Panc1 (cell line): Measurements from ENCODE around the gene TRMT10A.

Experiments used
- POLR2AphosphoS5 ChIP-seq: IDR thresholded peaks from 2 replicates; pipeline ENCODE4 v1.6.1; 2012; ENCODE audit warnings: mild to moderate bottlenecking, low read depth, low read length, moderate library complexity
- SIN3A ChIP-seq: IDR thresholded peaks from 2 replicates; pipeline ENCODE4 v1.6.1; 2012; ENCODE audit warnings: low read depth, mild to moderate bottlenecking, low read length, moderate library complexity, borderline replicate concordance; ENCODE audit not compliant: insufficient read depth
- TCF7L2 ChIP-seq: IDR thresholded peaks from 2 replicates; pipeline ENCODE4 v1.6.1; 2011; ENCODE audit warnings: mild to moderate bottlenecking, low read depth, low read length, inconsistent platforms
- TF ChIP-seq, protein P1 (sequence below): fragments of 450-650 bp; IDR thresholded peaks from 2 replicates; pipeline ENCODE4 v1.5.1; 2017; ENCODE audit warnings: mild to moderate bottlenecking
- TF ChIP-seq, protein P2 (sequence below), 2 experiments: IDR thresholded peaks; 2 replicates each; pipeline ENCODE4 v1.6.1; 2011 to 2012; ENCODE audit warnings: low read depth in 2 of 2, control low read depth in 1 of 2, low read length in 1 of 2, mild to moderate bottlenecking in 1 of 2, moderate library complexity in 1 of 2; ENCODE audit not compliant: insufficient read depth in 1 of 2

DNA sequence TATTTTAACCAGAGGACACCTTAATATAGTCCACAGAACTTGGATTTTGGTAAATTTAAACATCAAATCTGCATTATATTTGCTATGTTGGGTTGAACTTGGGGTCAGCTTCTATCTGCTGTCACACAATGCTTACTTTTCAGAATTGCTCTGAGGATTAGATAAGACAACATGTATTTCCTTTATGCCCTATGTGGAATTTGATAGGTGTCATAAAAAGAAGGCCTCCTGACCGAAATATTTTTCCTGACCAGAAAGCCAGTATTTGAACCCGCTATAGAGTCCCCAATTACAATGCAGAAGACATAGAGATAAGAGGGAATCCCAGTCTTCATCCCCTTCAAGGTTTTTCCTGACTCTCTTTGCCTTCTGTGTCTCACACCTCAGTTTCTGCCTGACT lies 14.9 kb upstream of the TRMT10A start:
- TF ChIP-seq, protein P1, sequence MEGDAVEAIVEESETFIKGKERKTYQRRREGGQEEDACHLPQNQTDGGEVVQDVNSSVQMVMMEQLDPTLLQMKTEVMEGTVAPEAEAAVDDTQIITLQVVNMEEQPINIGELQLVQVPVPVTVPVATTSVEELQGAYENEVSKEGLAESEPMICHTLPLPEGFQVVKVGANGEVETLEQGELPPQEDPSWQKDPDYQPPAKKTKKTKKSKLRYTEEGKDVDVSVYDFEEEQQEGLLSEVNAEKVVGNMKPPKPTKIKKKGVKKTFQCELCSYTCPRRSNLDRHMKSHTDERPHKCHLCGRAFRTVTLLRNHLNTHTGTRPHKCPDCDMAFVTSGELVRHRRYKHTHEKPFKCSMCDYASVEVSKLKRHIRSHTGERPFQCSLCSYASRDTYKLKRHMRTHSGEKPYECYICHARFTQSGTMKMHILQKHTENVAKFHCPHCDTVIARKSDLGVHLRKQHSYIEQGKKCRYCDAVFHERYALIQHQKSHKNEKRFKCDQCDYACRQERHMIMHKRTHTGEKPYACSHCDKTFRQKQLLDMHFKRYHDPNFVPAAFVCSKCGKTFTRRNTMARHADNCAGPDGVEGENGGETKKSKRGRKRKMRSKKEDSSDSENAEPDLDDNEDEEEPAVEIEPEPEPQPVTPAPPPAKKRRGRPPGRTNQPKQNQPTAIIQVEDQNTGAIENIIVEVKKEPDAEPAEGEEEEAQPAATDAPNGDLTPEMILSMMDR: no peak
- TF ChIP-seq, protein P2, sequence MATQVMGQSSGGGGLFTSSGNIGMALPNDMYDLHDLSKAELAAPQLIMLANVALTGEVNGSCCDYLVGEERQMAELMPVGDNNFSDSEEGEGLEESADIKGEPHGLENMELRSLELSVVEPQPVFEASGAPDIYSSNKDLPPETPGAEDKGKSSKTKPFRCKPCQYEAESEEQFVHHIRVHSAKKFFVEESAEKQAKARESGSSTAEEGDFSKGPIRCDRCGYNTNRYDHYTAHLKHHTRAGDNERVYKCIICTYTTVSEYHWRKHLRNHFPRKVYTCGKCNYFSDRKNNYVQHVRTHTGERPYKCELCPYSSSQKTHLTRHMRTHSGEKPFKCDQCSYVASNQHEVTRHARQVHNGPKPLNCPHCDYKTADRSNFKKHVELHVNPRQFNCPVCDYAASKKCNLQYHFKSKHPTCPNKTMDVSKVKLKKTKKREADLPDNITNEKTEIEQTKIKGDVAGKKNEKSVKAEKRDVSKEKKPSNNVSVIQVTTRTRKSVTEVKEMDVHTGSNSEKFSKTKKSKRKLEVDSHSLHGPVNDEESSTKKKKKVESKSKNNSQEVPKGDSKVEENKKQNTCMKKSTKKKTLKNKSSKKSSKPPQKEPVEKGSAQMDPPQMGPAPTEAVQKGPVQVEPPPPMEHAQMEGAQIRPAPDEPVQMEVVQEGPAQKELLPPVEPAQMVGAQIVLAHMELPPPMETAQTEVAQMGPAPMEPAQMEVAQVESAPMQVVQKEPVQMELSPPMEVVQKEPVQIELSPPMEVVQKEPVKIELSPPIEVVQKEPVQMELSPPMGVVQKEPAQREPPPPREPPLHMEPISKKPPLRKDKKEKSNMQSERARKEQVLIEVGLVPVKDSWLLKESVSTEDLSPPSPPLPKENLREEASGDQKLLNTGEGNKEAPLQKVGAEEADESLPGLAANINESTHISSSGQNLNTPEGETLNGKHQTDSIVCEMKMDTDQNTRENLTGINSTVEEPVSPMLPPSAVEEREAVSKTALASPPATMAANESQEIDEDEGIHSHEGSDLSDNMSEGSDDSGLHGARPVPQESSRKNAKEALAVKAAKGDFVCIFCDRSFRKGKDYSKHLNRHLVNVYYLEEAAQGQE (IDR thresholded peaks at IDR 0.05; ENCODE audit: insufficient read depth in 1 of 2, low read depth in 2 of 2, low read length in 1 of 2): no peak
- TF ChIP-seq POLR2AphosphoS5: no peak
- TF ChIP-seq TCF7L2: no peak
- TF ChIP-seq SIN3A: no peak
